HepG2 (cell line): Measurements from ENCODE around the gene EPC1. TPM values are rescaled to one million over a fixed set of nuclear protein-coding genes. Genes with fewer than 3 reads are reported as not detected.

Experiments
- AHDC1 ChIP-seq: sonication (generic); formaldehyde crosslinking; IDR thresholded peaks from 2 replicates; pipeline ENCODE4 v1.5.1; 2020; ENCODE audit warnings: mild to moderate bottlenecking, missing genetic modification reagents, borderline replicate concordance
- DNMT1 ChIP-seq: sonication (generic); formaldehyde crosslinking; IDR thresholded peaks from 2 replicates; pipeline ENCODE4 v1.5.1; 2020; ENCODE audit warnings: mild to moderate bottlenecking, missing genetic modification reagents
- E2F2 ChIP-seq: sonication (generic); formaldehyde crosslinking; IDR thresholded peaks from 2 replicates; pipeline ENCODE4 v1.4.0; 2020; ENCODE audit warnings: missing genetic modification reagents, borderline replicate concordance
- FOXO4 ChIP-seq: sonication (generic); formaldehyde crosslinking; conservative IDR thresholded peaks from 2 replicates; pipeline ENCODE4 v1.8.1; 2023; ENCODE audit warnings: missing genetic modification reagents
- HOXA7 ChIP-seq: sonication (generic); formaldehyde crosslinking; IDR thresholded peaks from 2 replicates; pipeline ENCODE4 v1.8.1; 2022; ENCODE audit warnings: mild to moderate bottlenecking, missing genetic modification reagents, moderate library complexity
- IKZF1 ChIP-seq: fragments of 450-650 bp; IDR thresholded peaks from 2 replicates; pipeline ENCODE4 v1.7.1; 2016
- MED13 ChIP-seq: sonication (generic); formaldehyde crosslinking; IDR thresholded peaks from 2 replicates; pipeline ENCODE4 v1.5.0; 2020; ENCODE audit warnings: missing genetic modification reagents
- NRL ChIP-seq: sonication (generic); formaldehyde crosslinking; IDR thresholded peaks from 2 replicates; pipeline ENCODE4 v1.5.0; 2020; ENCODE audit warnings: missing genetic modification reagents, mild to moderate bottlenecking, moderate library complexity, borderline replicate concordance
- RARA ChIP-seq: IDR thresholded peaks from 2 replicates; pipeline ENCODE4 v1.6.1; 2016; ENCODE audit warnings: missing genetic modification reagents, missing compliant biosample characterization
- SMAD3 ChIP-seq: sonication (generic); formaldehyde crosslinking; IDR thresholded peaks from 2 replicates; pipeline ENCODE4 v1.4.0; 2020; ENCODE audit warnings: missing genetic modification reagents
- SNAPC4 ChIP-seq: sonication (generic); formaldehyde crosslinking; IDR thresholded peaks from 2 replicates; pipeline ENCODE4 v1.4.0; 2020; ENCODE audit warnings: mild to moderate bottlenecking, missing genetic modification reagents
- THYN1 ChIP-seq: sonication (generic); formaldehyde crosslinking; IDR thresholded peaks from 2 replicates; pipeline ENCODE4 v1.8.1; 2023; ENCODE audit warnings: low read depth, mild to moderate bottlenecking, moderate library complexity, missing genetic modification reagents, borderline replicate concordance
- ZBTB21 ChIP-seq: sonication (generic); formaldehyde crosslinking; IDR thresholded peaks from 2 replicates; pipeline ENCODE4 v1.4.0; 2020; ENCODE audit warnings: missing genetic modification reagents
- ZBTB39 ChIP-seq: sonication (generic); formaldehyde crosslinking; IDR thresholded peaks from 2 replicates; pipeline ENCODE4 v1.5.0; 2020; ENCODE audit warnings: missing genetic modification reagents
- ZNF251 ChIP-seq: sonication (generic); formaldehyde crosslinking; IDR thresholded peaks from 2 replicates; pipeline ENCODE4 v1.9.0; 2021; ENCODE audit warnings: mild to moderate bottlenecking, missing genetic modification reagents
- polyA plus RNA-seq, 8 experiments: library from polyadenylated mRNA; depleted of rRNA in 3 of 8; stranded (reverse) in 7 of 8; unstranded in 1 of 8; fragments of >200 nt; fragmentation: Illumina TruSeq in 4 of 8; extraction: Trizol in 4 of 8; gene quantifications; 2 replicates each; pipeline versions ENCODE4 v1.2.1 to v1.2.3, GENCODE V29; 2011 to 2016; ENCODE audit warnings: low read depth in 4 of 8, missing spikeins in 1 of 8, mixed read lengths in 1 of 8; ENCODE audit not compliant: insufficient read depth in 1 of 8
- total RNA-seq, 5 experiments: library from RNA; depleted of rRNA; stranded (reverse); fragments of >200 nt; fragmentation: Illumina TruSeq; extraction: Trizol; gene quantifications; 2 replicates each; pipeline ENCODE4 v1.2.3, GENCODE V29; 2016; ENCODE audit warnings: low read depth in 1 of 5

EPC1 gene
- total and polyA plus RNA-seq, 2 of the 13 experiments (the other 11 are each of a cell fraction or from before 2014, with no cell fraction given), result 28.7 to 44.2 TPM

GRCh38 chr10:32346134-32346550 is 816 bp downstream of the EPC1 start (continued):
- TF ChIP-seq ZBTB39 (CRISPR knock-in tag), result no peak
- TF ChIP-seq E2F2 (CRISPR knock-in tag), result no peak
- TF ChIP-seq ZBTB21 (CRISPR knock-in tag), result no peak
- TF ChIP-seq SMAD3 (CRISPR knock-in tag), result 0 out of 2 replicates have a peak, but pooled peaks have one; percentile 31
- TF ChIP-seq THYN1 (CRISPR knock-in tag), result no peak
- TF ChIP-seq MED13 (CRISPR knock-in tag), result no peak
- no peak; the same call in 1 of the 2 replicates for TF ChIP-seq RARA (CRISPR knock-in tag)
- TF ChIP-seq IKZF1, result no peak
- TF ChIP-seq AHDC1, result peak; percentile 71; the same call in 1 of the 2 replicates
- no peak for TF ChIP-seq HOXA7 (CRISPR knock-in tag)
- TF ChIP-seq SNAPC4 (CRISPR knock-in tag), result no peak
- TF ChIP-seq ZNF251 (CRISPR knock-in tag), result no peak
- TF ChIP-seq DNMT1 (CRISPR knock-in tag), result no peak
- TF ChIP-seq FOXO4, result no peak
- TF ChIP-seq NRL, result no peak
